ENCODE data around the gene SLC30A5.
"Not testable (repeated sequence)": the region's sequence is repeated elsewhere in the genome, so short reads cannot be mapped to it uniquely, and the experiment has no call there.

SLC30A5 gene

DNA sequence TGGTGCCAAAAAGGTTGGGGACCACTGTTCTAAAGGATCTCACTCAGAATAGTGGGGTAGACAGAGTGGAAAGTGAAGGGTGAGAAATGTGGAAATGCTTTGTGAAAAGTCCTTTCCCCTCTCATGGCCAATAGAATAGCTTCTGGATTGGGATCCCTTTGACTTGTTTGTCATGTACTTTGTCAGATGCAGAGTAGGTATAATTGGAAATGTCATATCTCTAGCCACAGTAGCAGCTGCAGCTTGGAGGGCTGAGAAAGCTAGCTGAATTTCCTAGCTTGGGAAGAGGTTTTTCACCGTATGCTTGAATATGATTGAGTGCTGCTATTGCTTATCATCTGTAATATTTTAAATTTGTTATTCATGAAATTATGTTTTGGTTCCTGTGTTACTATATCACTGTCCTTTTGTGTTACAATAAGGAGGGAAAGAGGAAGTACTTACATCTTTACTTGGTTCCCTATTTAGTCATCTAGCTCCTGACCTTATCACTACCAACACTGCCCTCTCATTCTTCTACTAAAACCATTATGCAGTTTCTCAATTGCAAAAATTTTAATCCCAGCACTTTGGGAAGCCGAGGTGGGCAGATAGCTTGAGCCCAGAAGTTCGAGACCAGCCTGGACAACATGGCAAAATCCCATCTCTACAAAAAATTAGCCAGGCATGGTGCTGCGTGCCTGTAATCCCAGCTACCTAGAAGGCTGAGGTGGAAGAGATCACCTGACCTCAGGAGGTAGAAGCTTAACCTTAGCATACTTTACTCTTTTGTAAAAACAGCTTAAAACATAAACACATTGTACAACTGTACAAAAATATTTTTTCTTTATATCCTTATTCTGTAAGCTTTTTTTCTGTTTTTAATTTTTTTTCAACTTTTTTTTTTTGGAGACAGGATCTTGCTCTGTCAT is 12.4 kb downstream of the SLC30A5 start:
- DNase-seq, result no peak

DNA sequence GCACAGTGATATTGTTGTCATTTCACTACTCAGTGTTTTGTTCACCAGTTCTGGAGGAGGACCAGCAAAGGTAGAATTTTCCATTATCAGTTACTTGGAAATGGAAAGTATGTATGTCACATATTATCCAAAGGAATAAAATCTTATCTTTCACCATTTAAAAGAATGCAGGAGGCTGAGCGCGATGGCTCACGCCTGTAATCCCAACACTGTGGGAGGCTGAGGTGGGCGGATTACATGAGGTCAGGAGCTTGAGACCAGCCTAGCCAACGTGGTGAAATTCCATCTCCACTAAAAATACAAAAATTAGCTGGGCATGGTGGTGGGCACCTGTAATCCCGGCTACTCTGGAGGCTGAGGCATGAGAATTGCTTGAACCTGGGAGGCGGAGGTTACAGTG is 14.6 kb downstream of the SLC30A5 start:
- not testable (repeated sequence) for DNase-seq

DNA sequence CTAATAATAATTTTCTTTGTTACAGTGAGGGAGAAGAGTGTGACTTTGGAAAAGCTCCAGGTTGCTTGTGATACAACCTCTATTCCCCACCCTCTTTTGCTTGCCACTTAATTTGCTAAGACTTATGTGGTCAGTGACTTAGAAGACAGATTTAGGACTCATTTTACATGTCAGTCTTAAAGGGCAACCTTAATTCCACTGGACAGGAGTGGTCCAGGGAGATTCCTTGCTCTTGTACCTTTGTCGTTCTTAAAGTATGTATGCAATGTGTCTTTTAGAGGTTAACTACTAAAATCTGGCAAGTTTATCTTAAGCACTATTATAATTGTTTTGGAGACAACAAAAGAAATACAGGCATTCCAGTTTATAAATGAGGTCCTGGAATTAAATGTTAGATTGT is 20.0 kb downstream of the SLC30A5 start:
- DNase-seq, result no peak

DNA sequence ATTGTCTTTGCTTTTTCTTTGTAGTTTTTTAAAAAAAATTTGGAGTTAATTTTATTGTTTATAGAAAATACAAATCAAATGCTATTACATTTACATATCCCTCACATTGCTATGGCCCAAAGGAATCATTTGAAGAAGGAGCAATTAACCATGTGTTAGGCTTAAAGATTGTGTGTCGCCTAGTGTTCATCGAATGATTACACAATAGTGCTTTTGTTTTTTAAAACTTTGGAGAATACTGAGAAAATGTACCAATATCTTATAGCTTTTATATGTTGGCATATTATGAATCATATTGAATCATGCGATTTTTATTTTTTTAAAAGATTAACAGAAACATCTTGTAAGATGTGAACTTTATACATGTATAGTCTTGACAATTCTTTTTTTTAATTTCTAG is 21.7 kb downstream of the SLC30A5 start:
- no peak for DNase-seq

- DNase-seq, result no peak
Observed at GRCh38 chr5:69129413-69129812, 35.6 kb downstream of the SLC30A5 start.

- DNase-seq, result no peak
Observed at GRCh38 chr5:69130241-69130640, 36.4 kb downstream of the SLC30A5 start.

DNA sequence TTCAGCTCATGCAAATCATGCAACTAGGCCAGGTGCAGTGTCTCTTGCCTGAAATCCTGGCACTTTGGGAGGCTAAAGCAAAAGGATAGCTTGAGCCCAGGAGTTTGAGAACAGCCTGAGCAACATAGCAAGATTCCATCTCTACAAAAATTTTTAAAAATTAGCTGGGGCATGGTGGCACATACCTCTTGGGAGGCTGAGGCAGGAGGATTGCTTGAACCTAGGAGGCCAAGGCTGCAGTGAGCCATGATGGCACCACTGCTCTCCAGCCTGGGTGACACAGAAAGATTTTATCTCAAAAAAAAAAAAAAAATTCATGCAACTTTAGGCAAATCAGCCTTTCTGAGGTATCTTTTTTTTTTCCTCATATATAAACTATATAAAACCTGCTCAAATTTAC is 37.5 kb downstream of the SLC30A5 start:
- DNase-seq, result no peak

DNA sequence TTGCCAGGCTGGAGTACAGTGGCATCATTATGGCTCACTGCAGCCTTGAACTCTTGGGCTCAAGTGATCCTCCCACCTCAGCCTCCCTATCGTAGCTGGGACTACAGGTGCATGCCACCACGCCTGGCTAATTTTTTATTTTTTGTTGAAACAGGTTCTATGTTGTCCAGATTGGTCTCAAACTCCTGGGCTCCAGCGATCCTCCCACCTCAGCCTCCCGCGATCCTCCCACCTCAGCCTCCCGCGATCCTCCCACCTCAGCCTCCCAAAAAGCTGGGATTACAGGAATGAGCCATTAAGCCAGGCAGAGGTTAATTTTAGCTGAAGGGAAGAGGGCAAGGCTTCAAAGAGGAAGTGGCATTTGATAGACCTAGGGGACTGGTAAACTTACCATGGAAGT is 40.3 kb downstream of the SLC30A5 start:
- no peak for DNase-seq

DNA sequence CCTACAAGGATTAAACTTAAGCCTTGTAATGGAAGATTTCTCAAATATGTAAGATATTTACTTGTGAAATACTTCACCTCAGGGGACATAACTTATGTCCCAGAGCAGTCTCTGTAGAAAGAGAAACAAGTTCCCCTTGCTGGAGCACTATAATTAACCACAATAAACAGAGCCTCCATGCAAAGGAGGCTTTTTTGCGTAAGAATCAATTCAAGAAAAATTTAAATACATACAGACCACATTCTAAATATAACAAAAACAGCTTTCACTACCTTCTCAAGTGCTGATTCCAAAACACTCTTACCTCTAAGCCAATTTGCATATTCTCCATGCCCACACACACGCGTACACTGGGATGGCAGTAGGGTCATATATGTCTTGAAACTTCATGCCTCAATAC is 42.5 kb downstream of the SLC30A5 start:
- DNase-seq, result no peak

GRCh38 chr5:69137208-69137607 is 43.4 kb downstream of the SLC30A5 start:
- DNase-seq, result not testable (repeated sequence)

- DNase-seq, result no peak
Observed at GRCh38 chr5:69137807-69138206, 44.0 kb downstream of the SLC30A5 start.

GRCh38 chr5:69138766-69139165 is 45.0 kb downstream of the SLC30A5 start:
- DNase-seq, result no peak

GRCh38 chr5:69140239-69140638 is 46.4 kb downstream of the SLC30A5 start:
- DNase-seq, result not testable (repeated sequence)

GRCh38 chr5:69140827-69141226 is 47.0 kb downstream of the SLC30A5 start:
- no peak for DNase-seq

DNA sequence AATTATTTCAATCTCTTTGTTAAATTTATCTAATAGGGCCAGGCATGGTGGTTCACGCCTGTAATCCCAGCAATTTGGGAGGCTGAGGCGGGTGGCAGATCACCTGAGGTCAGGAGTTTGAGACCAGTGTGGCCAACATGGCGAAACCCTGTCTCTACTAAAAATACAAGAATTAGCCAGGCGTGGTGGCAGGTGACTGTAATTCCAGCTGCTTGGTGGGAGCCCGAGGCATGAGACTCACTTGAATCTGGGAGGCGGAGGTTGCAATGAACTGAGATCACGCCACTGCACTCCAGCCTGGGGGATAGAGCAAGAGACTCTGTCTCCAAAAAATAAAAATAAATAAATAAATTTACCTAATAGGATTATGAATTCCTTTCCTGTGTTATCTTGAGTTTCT is 54.8 kb downstream of the SLC30A5 start:
- DNase-seq, result not testable (repeated sequence)

DNA sequence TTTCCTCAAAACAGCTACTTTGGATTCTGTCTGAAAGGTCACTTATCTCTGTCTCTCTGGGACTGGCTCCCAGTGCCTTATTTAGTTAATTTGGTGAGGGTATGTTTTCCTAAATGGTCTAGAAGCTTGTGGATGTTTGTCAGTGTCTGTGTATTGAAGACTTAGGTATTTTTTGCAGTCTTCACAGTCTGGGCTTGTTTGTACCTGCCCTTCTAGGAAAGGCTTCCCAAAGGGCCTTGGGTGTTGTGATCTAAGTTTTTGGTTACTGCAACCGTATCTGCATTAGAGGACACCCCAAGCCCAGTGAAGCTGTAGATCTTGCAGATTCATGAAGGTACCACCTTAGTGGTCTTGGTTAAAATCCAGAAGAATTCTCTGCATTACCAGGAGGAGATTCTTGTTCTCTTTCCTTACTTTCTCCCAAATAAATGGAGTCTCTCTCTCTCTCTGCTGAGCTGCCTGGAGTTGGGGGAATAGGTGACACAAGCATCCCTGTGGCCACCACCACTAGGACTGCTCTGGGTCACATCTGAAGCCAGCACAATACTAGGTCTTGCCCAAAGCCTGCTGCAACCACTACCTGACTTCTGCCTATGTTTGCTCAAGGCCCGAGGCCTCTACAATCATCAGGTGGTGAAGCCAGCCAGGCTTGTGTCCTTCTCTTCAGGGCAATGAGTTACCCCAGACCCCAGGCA is 55.3 kb downstream of the SLC30A5 start:
- DNase-seq, result no peak

DNA sequence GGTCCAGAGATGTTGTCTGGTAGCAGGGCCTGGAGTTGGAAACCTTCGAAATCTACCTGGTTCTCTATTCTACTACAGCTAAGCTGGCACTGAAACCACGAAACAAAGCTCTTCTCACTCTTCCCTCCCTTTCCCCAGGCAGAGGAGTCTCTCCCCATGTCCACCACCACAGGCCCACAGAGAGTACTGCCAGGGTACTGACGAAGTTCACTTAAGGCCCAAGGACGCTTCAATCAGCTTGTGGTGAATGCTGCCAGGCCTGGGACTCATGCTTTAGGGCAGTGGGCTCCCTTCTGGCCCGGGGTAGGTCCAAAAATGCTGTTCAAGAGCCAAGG is 55.8 kb downstream of the SLC30A5 start:
- no peak for DNase-seq

GRCh38 chr5:69152731-69153130 is 58.9 kb downstream of the SLC30A5 start:
- no peak for DNase-seq

GRCh38 chr5:69156456-69156855 is 62.6 kb downstream of the SLC30A5 start:
- no peak for DNase-seq

GRCh38 chr5:69158039-69158438 is 64.2 kb downstream of the SLC30A5 start:
- no peak for DNase-seq

DNA sequence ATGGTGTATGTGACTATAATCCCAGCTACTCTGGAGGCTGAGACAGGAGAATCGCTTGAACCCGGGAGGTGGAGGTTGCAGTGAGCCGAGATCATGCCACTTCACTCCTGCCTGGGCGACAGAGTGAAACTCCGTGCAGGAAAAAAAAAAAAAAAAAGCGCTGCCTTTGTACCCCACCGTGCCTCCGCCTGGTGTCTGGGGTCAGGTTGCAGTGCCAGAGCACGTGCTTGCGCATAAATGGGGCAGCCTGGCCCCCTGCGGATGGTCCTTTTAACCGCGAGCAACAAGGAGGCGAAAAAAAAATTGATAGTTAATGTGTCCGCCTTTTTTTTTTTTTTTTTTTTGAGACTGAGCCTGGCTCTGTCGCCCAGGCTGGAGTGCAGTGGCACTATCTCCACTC is 66.8 kb downstream of the SLC30A5 start:
- no peak for DNase-seq

GRCh38 chr5:69166686-69167492 is 73.1 kb downstream of the SLC30A5 start, which contains the start of gene CCNB1:
Gene CCNB1 (plus strand): TSS chr5:69167150. CDS start chr5:69167263, 113 bp downstream.
- peak; percentile 99 for DNase-seq

- DNase-seq, result no peak
Observed at GRCh38 chr5:69167493-69167855, 73.7 kb downstream of the SLC30A5 start.
